Occipital lobe (tissue), 2 donors: Measurements from ENCODE around the gene SYNJ1. TPM values are rescaled to one million over a fixed set of nuclear protein-coding genes. Genes with fewer than 3 reads are reported as not detected.
"Not testable (repeated sequence)": the region's sequence is repeated elsewhere in the genome, so short reads cannot be mapped to it uniquely, and the experiment has no call there.

Source experiments
- DNase-seq: peaks from one replicate; lab custom pipeline; 2025; lab: John Stamatoyannopoulos, UW
- total RNA-seq: library from RNA; depleted of rRNA; stranded (reverse); fragments of >200 nt; gene quantifications from one replicate; pipeline ENCODE4 v1.2.3, GENCODE V29; 2014

The SYNJ1 gene
- total RNA-seq, 1 donor from 2014 or later: 24.0 TPM

- DNase-seq: no peak
Measured at GRCh38 chr21:32733990-32734613, 6.3 kb upstream of the SYNJ1 start.

GRCh38 chr21:32733356-32733755 is 5.5 kb upstream of the SYNJ1 start:
- no peak for DNase-seq

- no peak for DNase-seq
Measured at GRCh38 chr21:32732544-32732943, 4.7 kb upstream of the SYNJ1 start.

- no peak for DNase-seq
Measured at GRCh38 chr21:32728848-32729247, 1.0 kb upstream of the SYNJ1 start.

- peak; percentile 52 for DNase-seq
Measured at GRCh38 chr21:32728456-32728839, 635 bp upstream of the SYNJ1 start.

GRCh38 chr21:32726839-32727686 is 750 bp downstream of the SYNJ1 start:
- DNase-seq: peak; percentile 8

GRCh38 chr21:32719085-32719484 is 8.7 kb downstream of the SYNJ1 start:
- no peak for DNase-seq

- DNase-seq: no peak
Measured at GRCh38 chr21:32717851-32718316, 9.9 kb downstream of the SYNJ1 start.

GRCh38 chr21:32716486-32716885 is 11.3 kb downstream of the SYNJ1 start:
- no peak for DNase-seq

- DNase-seq: no peak
Measured at GRCh38 chr21:32713726-32714125, 14.1 kb downstream of the SYNJ1 start.

- no peak for DNase-seq
Measured at GRCh38 chr21:32712641-32713040, 15.2 kb downstream of the SYNJ1 start.

- DNase-seq: no peak
Measured at GRCh38 chr21:32712043-32712442, 15.8 kb downstream of the SYNJ1 start.

- no peak for DNase-seq
Measured at GRCh38 chr21:32710987-32711386, 16.8 kb downstream of the SYNJ1 start.

GRCh38 chr21:32710069-32710784 is 17.6 kb downstream of the SYNJ1 start:
- no peak for DNase-seq

- DNase-seq: no peak
Measured at GRCh38 chr21:32708069-32708468, 19.7 kb downstream of the SYNJ1 start.

- no peak for DNase-seq
Measured at GRCh38 chr21:32705901-32706300, 21.9 kb downstream of the SYNJ1 start.

GRCh38 chr21:32705139-32705538 is 22.7 kb downstream of the SYNJ1 start:
- no peak for DNase-seq

- DNase-seq: no peak
Measured at GRCh38 chr21:32702702-32703101, 25.1 kb downstream of the SYNJ1 start.

GRCh38 chr21:32698971-32699693 is 28.7 kb downstream of the SYNJ1 start:
- no peak for DNase-seq

- no peak for DNase-seq
Measured at GRCh38 chr21:32698286-32698685, 29.5 kb downstream of the SYNJ1 start.

- not testable (repeated sequence) for DNase-seq
Measured at GRCh38 chr21:32695482-32695881, 32.3 kb downstream of the SYNJ1 start.

GRCh38 chr21:32693581-32693980 is 34.2 kb downstream of the SYNJ1 start:
- no peak for DNase-seq
